ENCODE measurements around the gene FHIT.

Gene FHIT

GRCh38 chr3:60056404-60056803 lies 1194.8 kb downstream of the FHIT start:
- DNase-seq: no peak

- DNase-seq: no peak
These were observed 1195.5 kb downstream of the FHIT start for GRCh38 chr3:60055765-60056164.

GRCh38 chr3:60053526-60054265 lies 1197.6 kb downstream of the FHIT start:
- no peak for DNase-seq

- DNase-seq: no peak
These were observed 1202.8 kb downstream of the FHIT start for GRCh38 chr3:60048447-60048848.

- DNase-seq: no peak
These were observed 1203.6 kb downstream of the FHIT start for GRCh38 chr3:60047426-60048200.

DNA sequence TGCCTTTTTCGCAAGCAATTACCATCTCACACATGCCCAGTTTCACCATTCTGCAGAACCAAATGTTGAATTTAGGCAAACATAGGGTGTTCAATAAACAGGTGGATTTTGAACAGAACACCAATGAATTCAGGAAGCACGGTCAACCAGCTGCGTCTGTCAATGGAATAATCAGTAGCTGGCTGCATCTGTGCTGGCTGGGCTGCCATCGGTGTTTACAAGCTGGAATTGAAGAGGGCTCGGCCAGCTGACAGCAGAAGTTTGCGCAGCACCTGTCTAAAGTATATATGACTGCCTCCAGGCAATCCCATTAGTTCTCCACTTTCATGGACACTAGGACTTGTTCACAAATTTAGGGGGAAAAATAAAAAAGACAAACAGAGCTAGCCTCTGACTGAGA lies 1205.0 kb downstream of the FHIT start:
- DNase-seq: no peak

- no peak for DNase-seq
These were observed 1205.6 kb downstream of the FHIT start for GRCh38 chr3:60045686-60046085.

DNA sequence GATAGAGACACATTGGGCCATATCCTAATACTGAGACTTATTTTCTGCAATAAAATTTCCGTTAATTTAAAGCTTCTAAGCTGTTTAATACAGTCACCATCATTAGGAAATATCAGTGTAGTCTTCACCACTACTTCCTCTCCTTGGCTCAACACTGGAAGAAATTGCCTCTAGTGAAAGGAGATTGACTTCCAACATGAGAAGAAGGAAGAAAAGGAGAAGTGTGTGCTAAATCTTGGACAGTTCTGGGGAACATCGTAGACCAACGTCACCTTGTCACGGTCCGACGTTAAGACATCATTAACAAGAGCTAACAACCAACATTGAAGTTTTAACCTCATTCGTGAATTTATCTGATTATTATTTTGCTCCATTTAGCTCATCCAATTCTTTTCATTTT lies 1214.4 kb downstream of the FHIT start:
- DNase-seq: no peak

DNA sequence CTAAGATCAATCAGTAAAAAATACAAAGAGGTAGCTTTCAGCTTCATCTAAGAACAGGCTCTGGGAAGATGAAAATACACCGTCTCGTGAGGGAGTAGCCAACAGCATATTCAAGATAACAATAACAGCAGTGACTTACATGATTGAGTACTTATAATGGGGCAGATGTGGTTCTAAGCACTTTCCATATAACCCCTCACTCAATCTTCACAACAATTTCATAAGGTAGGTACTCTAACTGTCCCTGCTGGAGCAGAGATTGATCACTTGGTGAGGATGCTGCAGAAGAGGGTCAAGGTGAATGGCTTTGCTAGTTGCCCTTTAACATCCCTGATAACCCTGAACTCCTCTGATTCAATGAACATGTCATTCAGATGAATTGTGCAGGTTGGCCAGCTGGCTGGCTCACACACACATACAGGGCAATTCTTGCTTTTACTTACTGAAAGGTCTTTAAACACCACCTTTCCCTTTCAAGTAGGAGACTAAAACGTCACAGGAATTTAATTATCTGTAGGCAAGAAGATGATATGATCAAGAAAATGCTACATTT lies 1217.3 kb downstream of the FHIT start:
- DNase-seq: no peak

DNA sequence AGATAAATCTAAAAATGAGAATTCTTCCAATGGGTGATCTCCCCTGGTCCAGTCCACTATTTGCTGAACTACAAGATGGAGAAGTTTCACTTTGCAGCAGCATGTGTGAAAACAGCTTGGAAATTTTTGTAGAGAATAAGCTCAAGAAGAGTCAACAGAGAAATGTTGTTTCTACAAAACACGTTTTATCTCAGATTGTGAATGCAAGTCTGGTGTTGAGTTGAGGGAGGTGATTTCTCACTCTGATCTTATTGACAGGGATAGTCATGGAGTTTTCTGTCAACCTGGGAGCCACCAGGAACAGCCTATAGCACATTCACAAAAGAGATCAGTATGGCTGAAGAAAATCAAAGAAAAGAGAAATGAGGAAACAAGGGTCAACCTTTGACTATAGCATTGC lies 1220.3 kb downstream of the FHIT start:
- DNase-seq: no peak

DNA sequence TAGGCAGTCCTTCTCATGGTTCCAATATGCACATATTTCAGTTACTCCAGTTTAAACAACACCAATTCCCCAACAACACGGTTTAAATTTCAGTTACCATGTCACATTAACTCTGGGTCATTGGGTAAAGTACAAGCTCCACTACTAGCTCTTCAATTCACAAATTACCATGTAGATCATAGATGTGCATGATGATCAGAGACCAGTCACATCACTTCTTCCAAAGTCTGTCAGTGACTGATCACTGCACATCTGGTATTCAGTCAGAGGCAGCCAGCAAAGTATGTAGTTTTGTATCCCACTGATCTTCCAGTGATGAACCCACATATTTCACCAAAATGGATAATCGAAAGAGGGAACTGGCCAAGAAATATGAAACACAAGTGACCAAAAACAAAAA lies 1223.0 kb downstream of the FHIT start:
- DNase-seq: no peak

DNA sequence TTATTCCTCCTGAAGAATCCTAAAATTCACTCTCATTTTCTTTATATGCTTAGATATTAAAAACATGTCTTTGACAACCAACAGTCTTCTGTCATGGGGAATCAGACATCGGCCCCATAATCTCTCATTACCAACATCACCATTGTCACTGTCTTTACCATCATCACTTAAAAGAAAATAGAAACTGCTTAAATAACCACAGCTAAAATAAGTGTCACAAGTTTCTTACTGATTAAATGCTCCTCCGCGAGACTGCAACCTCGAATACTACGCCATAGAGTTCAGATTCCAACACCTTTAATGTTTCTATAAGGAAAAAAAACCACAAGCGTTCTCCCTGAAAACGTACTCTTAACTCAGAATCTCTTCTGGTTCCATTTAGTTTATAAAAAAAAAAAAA lies 1223.9 kb downstream of the FHIT start:
- DNase-seq: no peak

GRCh38 chr3:60025096-60026050 lies 1225.9 kb downstream of the FHIT start:
- no peak for DNase-seq

DNA sequence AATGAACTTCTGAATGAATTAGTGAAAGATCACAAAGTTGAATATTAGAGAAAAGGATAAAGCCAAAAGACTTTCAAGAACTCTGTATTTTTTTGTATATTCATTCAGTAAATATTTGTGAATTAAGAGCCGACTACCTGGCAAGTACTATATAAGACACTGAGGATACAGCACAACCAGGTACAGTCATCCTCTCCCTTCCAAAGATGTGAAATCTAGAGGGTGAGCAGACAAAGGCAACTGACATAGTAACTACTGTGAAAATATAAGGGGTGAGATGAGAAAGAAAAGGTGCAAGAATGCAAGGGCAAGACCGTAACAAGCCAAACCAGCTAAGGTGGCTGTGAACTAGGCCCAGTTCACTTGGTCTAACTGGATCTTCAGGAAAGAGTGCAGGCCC lies 1226.9 kb downstream of the FHIT start:
- DNase-seq: no peak

DNA sequence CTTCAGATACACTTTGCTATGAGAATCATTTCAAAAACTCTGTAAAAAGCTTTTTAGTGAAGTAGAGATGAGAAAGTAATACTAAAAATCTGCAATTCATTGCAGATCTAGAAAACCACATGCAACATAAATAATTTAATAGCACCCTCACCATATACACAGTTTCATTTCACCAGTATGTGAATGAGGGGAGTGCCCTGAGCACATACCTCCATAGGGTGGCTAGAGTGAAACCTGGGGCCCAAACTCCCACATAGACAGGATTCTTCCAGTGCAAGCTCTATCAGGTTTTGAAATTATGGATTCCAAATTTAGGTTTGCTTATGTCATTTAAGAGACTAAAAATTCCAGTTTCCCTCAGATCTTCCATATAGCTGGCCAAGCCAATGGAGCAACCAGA lies 1228.1 kb downstream of the FHIT start:
- no peak for DNase-seq

- DNase-seq: no peak
These were observed 1233.6 kb downstream of the FHIT start for GRCh38 chr3:60017631-60018030.

DNA sequence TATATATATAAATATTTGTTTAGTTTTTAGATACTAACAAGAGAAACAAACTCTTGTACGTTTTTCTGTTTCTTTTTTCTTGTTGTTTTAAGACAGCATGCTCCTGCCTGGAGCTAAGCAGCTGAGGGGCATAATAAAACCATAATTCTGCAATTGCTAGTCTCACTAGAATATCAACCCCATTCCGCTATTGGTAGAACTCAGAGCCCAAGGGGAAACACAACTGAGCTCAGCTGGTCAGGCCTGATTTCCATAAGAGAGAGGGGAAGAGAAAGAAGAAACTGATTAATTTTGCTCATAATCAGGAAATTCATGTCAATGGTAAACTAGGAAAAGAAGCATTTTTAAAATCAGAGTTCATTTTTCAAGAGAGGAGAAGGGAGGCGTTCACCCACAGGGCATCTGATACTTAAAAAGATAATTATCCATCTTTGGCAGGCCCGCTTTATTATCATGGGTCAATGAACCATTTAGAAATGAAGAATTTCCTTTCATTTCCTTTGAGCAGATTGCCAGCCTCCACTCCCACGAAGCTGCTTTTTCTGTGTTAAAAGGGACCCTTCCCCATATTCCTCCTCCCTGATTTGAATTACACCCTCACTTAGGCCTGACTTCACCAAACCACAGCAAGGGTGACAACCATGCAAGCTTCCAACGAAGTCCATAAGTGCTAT lies 1236.1 kb downstream of the FHIT start:
- DNase-seq: no peak

DNA sequence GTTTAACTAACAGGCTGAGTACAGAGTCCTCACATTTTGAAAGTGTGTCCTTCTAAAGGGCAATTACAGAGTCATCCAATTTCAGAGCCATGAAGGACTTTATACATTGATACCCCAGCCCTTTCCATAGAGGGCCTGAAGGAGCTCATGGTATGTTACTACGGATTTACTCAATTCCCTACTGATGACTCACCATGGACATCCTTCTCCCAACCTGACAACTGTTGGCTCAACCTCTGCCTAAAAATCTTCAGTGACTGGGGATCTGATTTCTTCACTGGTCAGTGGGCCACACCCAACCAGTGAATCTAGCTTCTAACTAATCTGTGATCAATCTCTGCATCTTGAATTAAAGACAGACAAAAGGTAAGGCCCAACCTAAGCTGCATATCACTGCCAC lies 1238.0 kb downstream of the FHIT start:
- no peak for DNase-seq

DNA sequence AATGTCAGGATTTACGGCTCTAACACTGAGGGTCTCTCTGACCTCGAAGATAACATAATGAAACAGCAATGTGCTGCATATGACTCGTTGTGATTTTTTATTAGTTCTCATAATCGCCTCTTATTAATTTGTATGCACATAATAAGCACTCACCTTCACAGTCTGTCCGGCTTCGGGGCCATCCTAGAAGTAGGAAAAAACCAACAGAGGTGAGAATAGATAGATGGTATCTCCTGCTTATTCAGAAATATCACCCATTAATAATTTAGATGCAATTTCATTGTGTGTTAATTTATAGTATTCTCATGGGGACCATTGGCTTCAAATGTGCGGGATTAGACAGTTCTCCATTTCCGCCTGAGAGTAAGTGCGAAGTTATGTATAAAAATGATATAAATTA lies 1240.0 kb downstream of the FHIT start:
- DNase-seq: no peak

GRCh38 chr3:60010781-60011180 lies 1240.5 kb downstream of the FHIT start:
- no peak for DNase-seq

DNA sequence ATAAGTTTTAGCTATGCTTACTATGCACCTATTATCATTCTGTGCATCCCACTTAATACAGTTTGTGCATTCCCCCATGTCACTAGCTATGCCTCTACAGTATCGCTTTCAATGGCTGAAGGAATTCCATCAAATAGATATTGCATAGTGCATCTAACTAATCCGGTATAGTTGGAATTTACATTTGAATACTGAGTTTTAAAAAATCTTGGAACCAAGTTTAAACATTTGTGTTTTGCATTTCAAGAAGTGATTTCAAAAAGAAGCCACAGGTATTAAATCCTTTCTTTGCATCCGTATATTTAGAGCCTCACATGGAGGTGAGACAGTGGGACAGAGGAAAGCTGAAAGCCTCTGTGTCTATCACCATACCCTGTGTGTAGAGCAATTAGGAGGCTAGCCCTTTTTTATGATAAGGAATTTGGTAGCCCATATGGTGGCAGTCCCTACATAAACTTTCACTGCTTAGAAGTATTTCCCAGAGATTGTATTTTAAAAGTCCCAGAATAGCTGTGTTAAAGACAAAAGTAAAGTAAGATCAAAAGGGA lies 1241.2 kb downstream of the FHIT start:
- DNase-seq: no peak

- DNase-seq: no peak
These were observed 1249.9 kb downstream of the FHIT start for GRCh38 chr3:60001369-60001768.

Measured in NCI-H2107 (cell line).